Activated naive CD4-positive, alpha-beta T cell treated with anti-CD3 and anti-CD28 coated beads, Interleukin-2, amount 50 U/mL, for 72 hours (primary cell): ENCODE results near the gene HPCAL1. TPM values are rescaled to one million over a fixed set of nuclear protein-coding genes. Genes with fewer than 3 reads are reported as not detected.

Experiments
- ATAC-seq, 2 donors: fragments of 150-1000 bp; cut with Tn5 transposase; 2 replicates each; pipeline ENCODE4 v1.10.0; 2021; ENCODE audit warnings: mild to moderate bottlenecking in 2 of 2, moderate library complexity in 2 of 2
- DNase-seq, 2 donors: peaks; one replicate each; pipeline ENCODE4 v3.0.0; 2021 to 2022; ENCODE audit warnings: low spot score in 2 of 2
- H3K27ac Mint-ChIP-seq, 2 donors: one replicate each; pipeline ENCODE4 v1.8.0; 2022; ENCODE audit warnings: mild to moderate bottlenecking in 2 of 2, mixed read lengths in 2 of 2
- H3K36me3 Mint-ChIP-seq, 2 donors: one replicate each; pipeline ENCODE4 v1.8.0; 2022; ENCODE audit warnings: mixed read lengths in 2 of 2
- H3K9me3 Mint-ChIP-seq, 2 donors: one replicate each; pipeline ENCODE4 v1.8.0; 2022; ENCODE audit warnings: mixed read lengths in 2 of 2
- total RNA-seq, 2 donors: library from RNA; stranded (reverse); gene quantifications; one replicate each; pipeline ENCODE4 v1.2.3, GENCODE V29; 2022

Gene HPCAL1
- total RNA-seq, 2 donors from 2014 or later = 46.0 to 96.5 TPM

DNA sequence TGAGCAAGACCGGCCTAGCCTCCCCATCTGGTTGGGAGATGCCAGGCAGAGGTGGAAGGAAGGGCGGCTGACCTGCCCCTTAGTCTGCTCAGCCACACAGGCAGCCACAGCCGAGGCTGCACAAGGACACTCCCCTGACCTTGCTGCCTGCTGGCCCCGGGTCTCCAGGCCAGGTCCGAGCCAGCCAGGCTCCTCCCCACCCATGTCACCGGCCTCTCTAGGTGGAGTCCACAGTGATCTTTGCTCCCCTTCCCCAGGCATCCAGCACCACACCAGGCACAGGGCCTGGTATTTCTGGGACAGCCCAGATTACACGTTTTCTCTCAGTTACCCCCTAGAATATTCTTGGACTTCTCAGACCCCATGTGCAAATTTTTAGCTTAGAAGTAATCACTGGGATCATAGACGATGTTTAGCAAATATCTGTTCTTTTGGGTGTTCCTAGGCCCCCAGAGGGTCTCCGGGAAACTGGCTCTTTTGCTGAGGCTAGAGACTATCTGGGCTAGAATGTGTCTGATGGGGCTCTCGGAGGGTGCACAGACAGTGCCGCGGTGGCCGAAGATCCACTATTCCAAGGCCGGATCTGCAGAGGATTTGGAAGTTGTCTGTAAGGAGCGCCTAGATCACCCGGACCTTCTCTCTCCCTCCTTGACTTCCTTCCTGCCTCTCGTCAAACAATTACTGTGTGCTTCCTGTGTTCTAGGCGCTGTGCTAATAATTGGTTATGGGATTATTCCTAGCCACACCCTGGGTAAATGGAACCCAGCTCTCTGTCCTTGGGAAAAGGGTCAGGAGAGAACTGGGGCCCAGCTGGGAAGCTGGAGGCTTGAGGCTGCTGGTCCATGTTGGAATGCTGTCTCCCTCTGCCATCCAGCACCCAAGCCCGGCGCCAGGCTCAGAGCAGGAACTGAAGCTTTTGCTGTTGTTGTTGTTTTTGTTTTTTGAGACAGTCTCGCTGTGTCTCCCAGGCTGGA is 98.6 kb downstream of the HPCAL1 start:
- Mint-ChIP-seq H3K36me3 (peaks cover 0 to 23% of the 10 kb centered on the region in 2 donors), H3K27ac (peak overlapping the region; percentile 71 to 82), H3K9me3 (no peaks in the 10 kb centered on the region)
- DNase-seq = no peak
- peak; percentile 11 for ATAC-seq

GRCh38 chr2:10402062-10402585 is 99.4 kb downstream of the HPCAL1 start:
- DNase-seq = no peak
- H3K9me3 Mint-ChIP-seq = no peaks in the 10 kb centered on the region
- H3K27ac Mint-ChIP-seq = no peak overlapping the region
- peaks cover 0 to 28% of the 10 kb centered on the region in 2 donors for H3K36me3 Mint-ChIP-seq
- no peak for ATAC-seq

- ATAC-seq (no peak), DNase-seq (no peak)
- no peak overlapping the region for H3K27ac Mint-ChIP-seq
- peaks cover 0 to 30% of the 10 kb centered on the region in 2 donors for H3K36me3 Mint-ChIP-seq
- H3K9me3 Mint-ChIP-seq = no peaks in the 10 kb centered on the region
Observed at GRCh38 chr2:10402653-10403215, 100.0 kb downstream of the HPCAL1 start.

DNA sequence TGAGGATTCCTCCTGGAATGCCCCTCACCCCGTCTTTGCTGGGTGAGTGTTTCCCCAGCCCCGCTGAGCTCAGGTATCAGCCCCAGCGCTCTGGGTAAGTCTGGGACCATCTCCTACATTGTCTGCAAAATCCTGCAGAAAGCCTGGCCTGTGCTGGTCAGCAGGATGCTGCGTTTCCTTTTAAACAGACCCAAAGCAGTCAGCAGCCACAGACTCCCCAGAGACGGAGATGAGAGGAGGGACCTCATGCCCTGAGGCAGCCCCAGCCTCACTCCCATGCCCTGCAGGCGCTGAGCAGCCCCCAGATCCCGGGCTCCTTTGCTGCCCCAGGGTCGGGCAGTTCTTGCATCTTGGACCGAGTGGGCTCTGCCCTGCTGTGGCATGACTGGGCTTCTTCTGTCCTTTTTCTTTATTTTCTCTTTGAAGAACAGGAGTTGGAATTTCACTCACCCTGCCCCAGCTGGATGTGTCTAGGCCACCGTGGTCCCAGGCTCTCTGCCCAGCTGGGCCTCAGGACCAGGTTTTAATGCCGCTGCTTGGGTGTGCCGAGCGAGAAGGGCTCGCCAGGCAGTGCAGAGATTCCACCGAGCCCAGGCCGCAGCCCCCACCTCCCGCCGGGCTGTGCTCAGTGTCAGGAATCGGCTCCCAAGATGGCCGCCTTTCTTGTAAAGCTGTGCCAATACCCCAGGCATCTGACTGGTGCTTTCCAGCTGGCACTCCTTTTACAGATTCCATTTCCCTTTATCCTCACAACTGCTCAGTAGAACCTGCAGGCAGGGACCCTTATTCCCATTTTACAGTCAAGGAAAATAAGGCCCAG is 101.8 kb downstream of the HPCAL1 start:
- ATAC-seq (no peak), DNase-seq (no peak)
- no peaks in the 10 kb centered on the region for H3K9me3 Mint-ChIP-seq
- peak overlapping the region; percentile 25 to 44 for H3K27ac Mint-ChIP-seq
- peaks cover 0 to 29% of the 10 kb centered on the region in 2 donors for H3K36me3 Mint-ChIP-seq

- Mint-ChIP-seq H3K27ac (peak overlapping the region in 1 of 2 donors; percentile 14), H3K9me3 (no peaks in the 10 kb centered on the region), H3K36me3 (peaks cover 0 to 26% of the 10 kb centered on the region in 2 donors)
- ATAC-seq (no peak), DNase-seq (no peak)
Observed at GRCh38 chr2:10405448-10405847, 102.7 kb downstream of the HPCAL1 start.

DNA sequence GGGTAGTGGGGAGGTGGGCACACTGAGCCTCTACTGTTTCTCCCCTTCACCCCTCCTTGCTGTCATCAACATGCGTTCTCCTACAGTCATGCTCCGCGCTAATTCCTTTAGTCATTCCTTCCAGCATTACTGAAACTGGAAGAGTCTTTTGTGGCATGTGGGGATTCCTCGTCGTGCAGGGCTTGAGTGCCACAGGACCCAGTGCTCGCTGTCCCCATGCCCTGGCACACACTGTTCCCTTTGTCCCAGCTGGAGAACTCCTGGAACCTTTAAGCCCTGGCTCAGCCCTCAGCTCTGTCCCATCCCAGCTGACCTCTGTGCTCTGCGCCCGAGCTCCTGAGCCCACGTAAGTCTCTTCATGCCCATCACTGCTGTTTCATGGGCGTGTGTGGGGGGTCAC is 103.3 kb downstream of the HPCAL1 start:
- peaks cover 0 to 23% of the 10 kb centered on the region in 2 donors for H3K36me3 Mint-ChIP-seq
- DNase-seq (no peak), ATAC-seq (no peak)
- H3K27ac Mint-ChIP-seq = peak overlapping the region in 1 of 2 donors; percentile 14
- H3K9me3 Mint-ChIP-seq = no peaks in the 10 kb centered on the region

DNA sequence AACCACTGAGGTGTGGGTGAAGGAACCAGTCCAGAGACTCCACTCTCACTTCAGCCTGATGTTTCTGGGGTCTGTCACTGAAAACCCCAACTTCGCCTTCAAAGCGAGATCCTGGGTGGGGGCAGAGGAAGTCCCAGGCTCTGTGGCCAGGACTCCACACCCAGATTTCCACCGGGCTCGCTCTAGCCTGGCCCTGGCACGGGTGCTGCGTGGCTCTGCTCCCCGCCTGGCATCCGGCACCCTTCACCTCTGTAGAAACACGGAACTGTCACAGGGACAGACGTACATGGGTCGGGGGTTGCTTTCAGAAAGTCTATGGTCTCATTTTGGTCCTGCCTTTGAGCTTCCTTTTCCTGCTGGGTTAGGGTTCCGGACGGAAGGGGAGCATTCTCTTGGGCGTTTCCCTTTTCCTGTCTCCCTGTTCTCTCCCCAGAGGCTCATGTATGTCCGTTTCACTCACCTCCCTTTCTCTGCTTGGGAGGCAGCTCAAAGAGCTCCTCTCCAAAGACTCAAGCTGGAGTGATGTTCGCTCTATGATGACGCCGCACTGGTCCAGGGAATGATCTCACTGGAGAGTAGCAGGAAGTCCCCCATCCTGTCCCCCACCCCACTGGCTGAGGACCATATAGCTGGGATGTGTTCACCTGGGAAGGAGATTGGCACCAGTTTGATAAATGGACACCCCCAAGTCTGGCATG is 103.9 kb downstream of the HPCAL1 start:
- DNase-seq = no peak
- H3K27ac Mint-ChIP-seq = peak overlapping the region in 1 of 2 donors; percentile 88

DNA sequence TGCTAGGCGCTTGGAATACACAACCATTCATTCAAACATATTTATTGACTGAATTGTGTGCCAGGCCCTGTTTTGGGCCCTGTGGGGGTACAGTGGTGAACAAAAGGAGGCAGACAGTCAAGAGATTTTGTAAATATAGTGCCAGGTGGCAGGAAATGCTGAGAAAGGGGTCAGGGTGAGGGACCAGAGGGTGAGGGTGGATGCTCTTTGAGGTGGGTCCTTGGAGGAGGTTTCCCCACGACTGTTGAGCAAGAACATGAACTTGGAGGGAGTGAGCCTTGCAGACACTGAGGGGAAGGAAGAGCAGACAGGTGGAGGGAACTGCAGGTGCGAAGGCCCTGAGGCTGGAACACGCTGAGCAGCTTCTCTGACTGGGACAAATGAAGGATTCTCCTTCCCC is 104.7 kb downstream of the HPCAL1 start:
- peaks cover 0 to 19% of the 10 kb centered on the region in 2 donors for H3K36me3 Mint-ChIP-seq

More for the DNA sequence above, 103.9 kb downstream of the HPCAL1 start:
- Mint-ChIP-seq H3K36me3 (peaks cover 0 to 19% of the 10 kb centered on the region in 2 donors), H3K9me3 (no peaks in the 10 kb centered on the region)
- ATAC-seq = no peak

GRCh38 chr2:10407841-10408648 is 105.3 kb downstream of the HPCAL1 start:
- Mint-ChIP-seq H3K36me3 (peaks cover 0 to 19% of the 10 kb centered on the region in 2 donors), H3K9me3 (no peaks in the 10 kb centered on the region), H3K27ac (peak overlapping the region; percentile 88 to 96)
- peak; percentile 68 to 82 for DNase-seq
- peak; percentile 82 to 86 for ATAC-seq

More for the DNA sequence above, 104.7 kb downstream of the HPCAL1 start:
- DNase-seq (no peak), ATAC-seq (no peak)
- Mint-ChIP-seq H3K27ac (peak overlapping the region; percentile 84 to 88), H3K9me3 (no peaks in the 10 kb centered on the region)

DNA sequence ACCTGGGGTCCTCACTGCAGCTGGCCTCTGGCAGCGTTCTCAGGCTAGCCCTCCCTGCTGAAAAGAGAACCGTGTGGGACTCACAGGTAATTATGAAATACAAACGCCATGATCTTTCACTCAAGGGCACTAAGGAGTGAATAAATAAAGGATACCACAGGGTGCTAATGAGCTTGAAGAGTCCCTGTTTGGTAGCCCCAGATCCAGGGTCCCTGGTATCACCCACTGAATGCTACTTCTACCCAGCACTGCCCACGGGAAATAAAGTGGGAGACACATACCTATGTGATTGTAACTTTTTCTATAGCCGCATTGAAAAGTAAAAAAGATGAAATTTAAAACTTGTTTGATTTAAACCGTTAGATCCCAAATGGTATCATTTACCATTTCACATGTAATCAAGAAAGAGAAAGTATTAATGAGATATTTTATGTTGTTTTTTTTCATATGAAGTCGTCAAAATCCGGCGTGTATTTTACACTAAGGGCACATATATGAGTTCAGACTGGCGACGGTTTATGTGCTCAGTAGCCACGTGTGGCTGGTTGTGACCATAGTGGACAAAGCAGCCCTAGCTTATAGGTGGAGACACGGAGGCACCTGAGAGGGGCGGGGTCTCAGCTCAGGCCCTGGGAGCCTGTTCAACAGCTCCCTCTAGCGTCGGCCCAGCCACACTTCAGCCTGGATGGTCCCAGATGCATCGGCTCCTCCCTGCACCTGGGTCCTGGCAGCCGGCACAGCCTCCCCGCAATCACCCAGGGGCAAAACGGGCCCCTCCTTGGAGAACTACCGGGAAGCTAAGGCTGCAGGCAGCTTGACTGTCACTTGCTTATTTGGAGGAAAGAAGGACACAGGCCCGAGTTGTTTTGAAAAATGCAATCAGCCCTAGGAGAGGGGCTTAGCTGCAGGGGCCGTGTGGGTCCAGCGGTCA is 106.2 kb downstream of the HPCAL1 start:
- peak; percentile 52 to 70 for ATAC-seq
- peaks cover 0 to 18% of the 10 kb centered on the region in 2 donors for H3K36me3 Mint-ChIP-seq
- peak; percentile 80 to 88 for DNase-seq
- H3K27ac Mint-ChIP-seq = peak overlapping the region; percentile 88 to 96
- no peaks in the 10 kb centered on the region for H3K9me3 Mint-ChIP-seq

- H3K36me3 Mint-ChIP-seq = peaks cover 0 to 15% of the 10 kb centered on the region in 2 donors
- no peaks in the 10 kb centered on the region for H3K9me3 Mint-ChIP-seq
- DNase-seq (no peak), ATAC-seq (no peak)
- H3K27ac Mint-ChIP-seq = peak overlapping the region in 1 of 2 donors; percentile 88
Observed at GRCh38 chr2:10410001-10410822, 107.5 kb downstream of the HPCAL1 start.

DNA sequence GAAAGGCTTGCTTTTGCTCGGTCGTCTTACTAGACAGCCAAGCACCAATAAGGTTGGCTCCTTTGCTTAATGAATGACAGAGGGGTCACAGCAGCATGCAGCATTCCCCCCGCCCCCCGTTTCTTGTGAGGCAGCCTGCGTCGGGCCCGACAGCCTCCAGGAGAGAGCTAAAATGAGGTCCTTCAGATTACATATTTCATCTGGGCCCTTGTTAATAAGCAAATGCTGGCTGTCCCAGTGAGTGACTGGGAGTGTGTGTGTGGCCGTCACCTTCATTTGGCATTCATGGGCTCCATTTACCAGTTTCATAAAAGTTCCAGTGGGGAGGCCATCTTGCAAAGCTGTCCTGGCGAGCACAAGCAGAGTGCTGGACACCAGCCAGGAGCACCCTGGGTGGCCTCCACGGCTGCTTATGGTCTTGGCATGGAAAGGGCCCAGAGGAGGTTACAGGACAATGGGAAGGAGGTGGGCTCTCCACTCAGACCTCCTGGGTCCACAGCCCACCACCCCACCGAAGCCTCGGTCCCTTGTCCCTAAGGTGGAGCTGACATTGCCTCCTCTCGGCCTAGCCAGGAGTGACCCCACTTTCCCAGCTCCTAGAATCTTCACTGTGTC is 108.2 kb downstream of the HPCAL1 start:
- Mint-ChIP-seq H3K36me3 (peaks cover 0 to 15% of the 10 kb centered on the region in 2 donors), H3K9me3 (no peaks in the 10 kb centered on the region)

DNA sequence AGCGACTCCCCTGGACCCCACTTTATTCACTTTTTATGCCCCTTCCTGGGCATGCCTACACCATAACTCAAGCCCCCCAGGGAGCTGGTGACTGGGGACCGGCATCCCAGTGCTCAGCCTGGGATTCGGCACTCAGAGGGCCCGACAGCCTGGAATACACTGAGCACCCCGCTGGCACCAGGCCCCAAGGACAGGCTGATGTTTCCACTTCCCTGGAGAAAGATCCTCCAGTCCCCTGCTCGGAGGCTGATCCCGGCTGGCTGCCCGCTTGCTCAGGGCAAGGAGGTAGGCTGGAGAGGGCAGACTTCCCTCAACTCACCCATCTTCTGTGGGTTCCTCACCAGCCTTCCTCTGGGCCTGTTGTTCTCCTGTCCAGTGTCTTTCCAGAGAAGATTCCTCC is 108.9 kb downstream of the HPCAL1 start:
- ATAC-seq = no peak
- no peak overlapping the region for H3K27ac Mint-ChIP-seq
- DNase-seq = no peak
- H3K9me3 Mint-ChIP-seq = no peaks in the 10 kb centered on the region
- H3K36me3 Mint-ChIP-seq = peaks cover 0 to 15% of the 10 kb centered on the region in 2 donors

More for the DNA sequence above, 108.2 kb downstream of the HPCAL1 start:
- ATAC-seq = no peak
- no peak overlapping the region for H3K27ac Mint-ChIP-seq
- no peak for DNase-seq
